ENCODE data around the gene DBP.

Gene DBP

DNA sequence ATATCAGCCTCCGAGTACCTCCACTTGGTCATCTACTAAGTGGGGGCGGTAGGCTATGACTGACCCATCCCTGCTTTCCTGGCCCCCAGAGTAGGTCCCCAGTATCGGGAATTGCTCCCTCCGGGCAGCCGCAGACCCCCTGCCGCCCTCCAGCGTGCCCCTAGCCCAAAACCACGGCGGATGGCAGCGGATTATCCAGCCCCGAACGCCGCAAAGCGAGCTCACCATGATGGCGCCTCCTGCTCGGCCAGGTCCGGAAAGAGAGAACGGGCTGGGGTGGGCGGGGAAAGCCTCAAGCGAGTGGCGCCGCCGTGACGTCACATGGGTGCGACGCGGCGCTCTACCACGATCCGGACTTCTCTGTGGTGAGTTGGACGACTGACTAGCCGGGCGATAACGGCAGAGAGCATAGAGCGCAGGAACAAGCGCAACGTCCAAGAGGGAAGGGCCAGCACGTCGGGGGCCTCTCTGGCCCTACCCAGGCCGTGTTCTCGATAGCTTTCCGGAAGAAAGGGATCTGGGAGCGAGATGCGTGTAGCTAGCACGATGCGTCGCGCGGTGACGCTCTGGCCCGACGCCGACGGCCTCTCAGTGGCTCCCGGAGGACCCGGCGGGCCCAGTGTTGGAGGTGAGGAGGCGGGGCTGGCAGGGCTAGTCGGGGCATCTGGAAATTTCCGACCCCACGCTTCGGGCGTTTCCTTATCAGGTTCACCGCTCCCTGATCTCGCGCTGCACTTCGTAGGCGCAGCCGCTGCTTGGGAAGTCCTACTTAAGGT is 18.1 kb downstream of the DBP start, which contains the start of the genes RPL18 and SPHK2:
RPL18 (minus strand) TSS at position 263 of the 776 bp plus-strand sequence; CDS start at position 228, 35 bp downstream.
SPHK2 (plus strand) TSS at position 591 of the 776 bp plus-strand sequence. CDS start 1,009 bp downstream, outside the sequence.
- peaks cover 51% of the 10 kb centered on the region for H3K36me3 ChIP-seq (ENCODE audit: control insufficient read depth, low read length)
- no peaks in the 10 kb centered on the region for H3K27me3 ChIP-seq (ENCODE audit: control insufficient read depth, low read length)
- peaks cover 54% of the 10 kb centered on the region for H3K79me2 ChIP-seq (ENCODE audit: control insufficient read depth, low read length)
- no peaks in the 10 kb centered on the region for H3K9me2 ChIP-seq (replicated peaks; ENCODE audit: control insufficient read depth, low read length)
- TF ChIP-seq EZH2phosphoT487 (IDR thresholded peaks at IDR 0.05; ENCODE audit: borderline replicate concordance, low read length): no peak
- TF ChIP-seq, protein P1, sequence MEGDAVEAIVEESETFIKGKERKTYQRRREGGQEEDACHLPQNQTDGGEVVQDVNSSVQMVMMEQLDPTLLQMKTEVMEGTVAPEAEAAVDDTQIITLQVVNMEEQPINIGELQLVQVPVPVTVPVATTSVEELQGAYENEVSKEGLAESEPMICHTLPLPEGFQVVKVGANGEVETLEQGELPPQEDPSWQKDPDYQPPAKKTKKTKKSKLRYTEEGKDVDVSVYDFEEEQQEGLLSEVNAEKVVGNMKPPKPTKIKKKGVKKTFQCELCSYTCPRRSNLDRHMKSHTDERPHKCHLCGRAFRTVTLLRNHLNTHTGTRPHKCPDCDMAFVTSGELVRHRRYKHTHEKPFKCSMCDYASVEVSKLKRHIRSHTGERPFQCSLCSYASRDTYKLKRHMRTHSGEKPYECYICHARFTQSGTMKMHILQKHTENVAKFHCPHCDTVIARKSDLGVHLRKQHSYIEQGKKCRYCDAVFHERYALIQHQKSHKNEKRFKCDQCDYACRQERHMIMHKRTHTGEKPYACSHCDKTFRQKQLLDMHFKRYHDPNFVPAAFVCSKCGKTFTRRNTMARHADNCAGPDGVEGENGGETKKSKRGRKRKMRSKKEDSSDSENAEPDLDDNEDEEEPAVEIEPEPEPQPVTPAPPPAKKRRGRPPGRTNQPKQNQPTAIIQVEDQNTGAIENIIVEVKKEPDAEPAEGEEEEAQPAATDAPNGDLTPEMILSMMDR (IDR thresholded peaks at IDR 0.05; ENCODE audit: low read depth, low read length, poor library complexity, severe bottlenecking): no peak
- peak within 1 kb of the TSS; percentile 95 for H3K4me3 ChIP-seq (ENCODE audit: low read length)
- H4K20me1 ChIP-seq (ENCODE audit: control insufficient read depth, insufficient read depth, low read depth, low read length): peaks cover 23% of the 10 kb centered on the region
- H3F3A ChIP-seq (ENCODE audit: control insufficient read depth, insufficient read depth): peaks cover 36% of the 10 kb centered on the region
- peaks cover 36% of the 10 kb centered on the region for H3K4me1 ChIP-seq (ENCODE audit: control insufficient read depth, low read length)
- peak within 1 kb of the TSS; percentile 68 for H3K4me2 ChIP-seq (ENCODE audit: low read length)
- no peaks in the 10 kb centered on the region for H3K9me3 ChIP-seq (ENCODE audit: control insufficient read depth, insufficient read depth, low read length)
- peak within 1 kb of the TSS; percentile 72 for H3K27ac ChIP-seq (ENCODE audit: low read depth, low read length)

DNA sequence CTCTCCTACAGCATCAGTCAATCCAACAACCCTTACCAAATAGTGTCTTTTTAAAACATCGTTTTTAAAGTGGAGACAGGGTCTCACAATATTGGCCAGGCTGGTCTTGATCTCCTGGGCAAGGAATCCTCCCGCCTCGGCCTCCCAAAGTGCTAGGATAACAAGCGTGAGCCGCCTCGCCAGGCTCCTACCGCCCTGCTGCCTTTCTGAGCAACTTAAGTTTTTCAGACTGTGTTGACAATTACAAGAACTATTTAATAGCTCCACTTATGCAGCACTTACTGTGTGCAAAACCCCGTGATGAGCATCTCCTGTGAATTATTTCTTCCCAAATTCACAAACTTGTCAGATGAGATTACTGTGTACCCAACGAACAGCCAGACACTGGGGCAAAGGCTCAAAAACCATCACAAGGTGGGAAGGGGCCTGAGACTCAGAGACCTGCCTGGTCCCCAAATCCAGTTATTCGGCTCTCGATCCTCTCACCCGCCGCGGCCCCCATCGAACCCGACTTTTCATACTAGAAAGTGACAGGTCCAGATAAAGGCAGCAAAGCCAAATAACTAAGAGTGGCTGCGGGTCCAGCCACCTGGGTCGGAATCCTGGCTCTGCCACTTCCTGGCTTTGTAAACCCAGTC is 18.8 kb downstream of the DBP start:
- Histone ChIP-seq H3K9me2 (replicated peaks; ENCODE audit: control insufficient read depth, low read length) (no peaks in the 10 kb centered on the region), H3K4me3 (ENCODE audit: low read length) (peak overlapping the region; percentile 95), H3K36me3 (ENCODE audit: control insufficient read depth, low read length) (peaks cover 57% of the 10 kb centered on the region), H3K4me1 (ENCODE audit: control insufficient read depth, low read length) (peaks cover 31% of the 10 kb centered on the region), H3K9me3 (ENCODE audit: control insufficient read depth, insufficient read depth, low read length) (no peaks in the 10 kb centered on the region), H3F3A (ENCODE audit: control insufficient read depth, insufficient read depth) (peaks cover 37% of the 10 kb centered on the region), H3K79me2 (ENCODE audit: control insufficient read depth, low read length) (peaks cover 49% of the 10 kb centered on the region), H4K20me1 (ENCODE audit: control insufficient read depth, insufficient read depth, low read depth, low read length) (peaks cover 23% of the 10 kb centered on the region), H3K4me2 (ENCODE audit: low read length) (peak overlapping the region; percentile 67), H3K27ac (ENCODE audit: low read depth, low read length) (peak overlapping the region; percentile 72), H3K27me3 (ENCODE audit: control insufficient read depth, low read length) (no peaks in the 10 kb centered on the region)
- TF ChIP-seq EZH2phosphoT487 (IDR thresholded peaks at IDR 0.05; ENCODE audit: borderline replicate concordance, low read length): no peak
- TF ChIP-seq, protein P1 (IDR thresholded peaks at IDR 0.05; ENCODE audit: low read depth, low read length, poor library complexity, severe bottlenecking): no peak

DNA sequence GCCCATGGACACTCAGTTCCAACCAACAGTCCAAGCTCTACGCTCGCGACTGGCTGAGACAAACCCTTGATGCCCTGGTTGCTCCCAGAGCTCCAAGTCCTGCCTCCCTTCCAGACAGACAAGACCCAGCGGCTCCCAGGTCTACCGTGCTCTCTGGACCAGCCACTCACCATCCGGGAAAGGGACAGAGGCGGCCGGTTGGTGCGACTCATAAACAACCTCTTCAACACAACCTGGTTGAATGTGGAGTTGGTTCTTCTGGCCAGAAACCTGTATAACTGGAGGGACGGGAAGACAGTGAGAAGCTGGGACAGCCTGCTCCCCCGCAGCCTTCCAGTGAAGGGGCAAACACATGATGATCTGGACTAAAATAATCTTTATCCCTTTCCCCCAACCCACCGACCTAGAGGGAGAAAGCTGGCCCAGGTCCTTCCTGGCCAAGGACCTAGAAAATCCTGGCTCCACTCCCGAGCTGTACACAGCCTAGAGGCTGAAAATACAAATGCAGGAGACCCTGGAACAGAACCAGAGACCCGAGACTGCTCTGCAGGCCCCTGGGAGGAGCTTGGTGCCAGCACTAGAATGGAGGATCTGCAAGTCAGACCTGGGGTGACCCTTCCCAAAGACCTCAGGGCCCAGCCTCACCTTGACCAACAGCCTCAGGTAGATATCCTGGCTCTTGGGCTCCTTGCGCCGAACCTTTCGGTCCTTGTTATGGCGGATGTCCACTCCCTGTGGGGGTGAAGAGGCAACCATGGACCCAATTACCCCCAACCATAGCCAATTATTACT is 19.8 kb downstream of the DBP start:
- H3K4me1 ChIP-seq (ENCODE audit: control insufficient read depth, low read length): peaks cover 26% of the 10 kb centered on the region
- H3K27me3 ChIP-seq (ENCODE audit: control insufficient read depth, low read length): no peaks in the 10 kb centered on the region
- peak overlapping the region; percentile 67 for H3K4me2 ChIP-seq (ENCODE audit: low read length)
- TF ChIP-seq, protein P1 (IDR thresholded peaks at IDR 0.05; ENCODE audit: low read depth, low read length, poor library complexity, severe bottlenecking): no peak
- TF ChIP-seq EZH2phosphoT487 (IDR thresholded peaks at IDR 0.05; ENCODE audit: borderline replicate concordance, low read length): no peak
- H3K27ac ChIP-seq (ENCODE audit: low read depth, low read length): peak overlapping the region; percentile 72
- H3K9me2 ChIP-seq (replicated peaks; ENCODE audit: control insufficient read depth, low read length): no peaks in the 10 kb centered on the region
- H3K79me2 ChIP-seq (ENCODE audit: control insufficient read depth, low read length): peaks cover 47% of the 10 kb centered on the region
- H3K9me3 ChIP-seq (ENCODE audit: control insufficient read depth, insufficient read depth, low read length): no peaks in the 10 kb centered on the region
- H3K4me3 ChIP-seq (ENCODE audit: low read length): peak overlapping the region; percentile 95
- H3K36me3 ChIP-seq (ENCODE audit: control insufficient read depth, low read length): peaks cover 61% of the 10 kb centered on the region
- H4K20me1 ChIP-seq (ENCODE audit: control insufficient read depth, insufficient read depth, low read depth, low read length): peaks cover 23% of the 10 kb centered on the region
- H3F3A ChIP-seq (ENCODE audit: control insufficient read depth, insufficient read depth): peaks cover 35% of the 10 kb centered on the region
